B cell (primary cell): Measurements from ENCODE around the gene TFDP3.

Experiments
- CTCF ChIP-seq: fragments of 200-600 bp; IDR thresholded peaks from one replicate; pipeline ENCODE4 v1.8.0; 2022; ENCODE audit warnings: antibody characterized with exemption, mild to moderate bottlenecking
- EZH2 ChIP-seq: IDR thresholded peaks from 2 replicates; pipeline ENCODE4 v1.6.1; 2012; ENCODE audit warnings: borderline replicate concordance, low read depth, mild to moderate bottlenecking, moderate library complexity, low read length; ENCODE audit not compliant: insufficient read depth, poor library complexity, severe bottlenecking

GRCh38 chrX:133214301-133214700, 3.9 kb downstream of the TFDP3 start:
- no peak for TF ChIP-seq CTCF
- no peak for TF ChIP-seq EZH2
